A549 (cell line): Measurements from ENCODE around the gene SEC16A. TPM values are rescaled to one million over a fixed set of nuclear protein-coding genes. Genes with fewer than 3 reads are reported as not detected.

ENCODE experiments used
- ATAC-seq, 2 experiments: fragments of 200-7000 bp in 1 of 2; fragments of >200 bp in 1 of 2; cut with Nextera tagmentation in 1 of 2; cut with Tn5 transposase in 1 of 2; 3 replicates each; pipeline versions ENCODE4 v1.8.0 to v1.9.1; 2018 to 2020; ENCODE audit warnings: mild to moderate bottlenecking in 1 of 2, moderate library complexity in 1 of 2
- CTCF ChIA-PET: fragments of 300-600 bp; sonication (Branson Sonifier 250); formaldehyde crosslinking; extraction: SDS; loops from one replicate; lab custom pipeline; 2021; ENCODE audit warnings: antibody characterized with exemption, inconsistent platforms; lab: Yijun Ruan, JAX
- POLR2A ChIA-PET: fragments of 350-600 bp; formaldehyde crosslinking; extraction: SDS; loops from one replicate; lab custom pipeline; 2021; ENCODE audit warnings: antibody characterized with exemption, inconsistent platforms; lab: Yijun Ruan, JAX
- DNase-seq, 2 experiments: peaks; one replicate each; pipeline versions ENCODE4 v3.0.0 to v3.0.0-alpha.2; 2011 to 2016; ENCODE audit warnings: low read depth in 1 of 2, low spot score in 1 of 2
- FAIRE-seq: peaks from 2 replicates; lab custom pipeline; 2011; peaks lifted over from hg19 to GRCh38; lab: Jason Lieb, UNC
- H3K27ac ChIP-seq, 2 experiments: fragments of >200 bp; sonication (Bioruptor Twin); formaldehyde crosslinking; 3 replicates each; pipeline ENCODE4 v1.5.1; 2016 to 2017
- H3K4me1 ChIP-seq: fragments of >200 bp; sonication (Bioruptor Twin); formaldehyde crosslinking; 3 replicates; pipeline ENCODE4 v1.6.1; 2016
- H3K4me2 ChIP-seq: fragments of >200 bp; sonication (Bioruptor Twin); formaldehyde crosslinking; 3 replicates; pipeline ENCODE4 v1.6.1; 2016
- H3K4me3 ChIP-seq: fragments of >200 bp; sonication (Bioruptor Twin); formaldehyde crosslinking; 3 replicates; pipeline ENCODE4 v1.5.1; 2016
- H3K9me3 ChIP-seq: fragments of >200 bp; sonication (Bioruptor Twin); formaldehyde crosslinking; 3 replicates; pipeline ENCODE4 v1.6.1; 2016
- BHLHE40 ChIP-seq: IDR thresholded peaks from 2 replicates; pipeline ENCODE4 v1.6.1; 2012; ENCODE audit warnings: low read depth, low read length, inconsistent platforms
- CEBPB ChIP-seq, 2 experiments: fragments of >200 bp in 1 of 2; sonication (Bioruptor Twin) in 1 of 2; formaldehyde crosslinking in 1 of 2; IDR thresholded peaks; 2 replicates each; pipeline ENCODE4 v1.6.1; 2012 to 2016
- EHMT2 ChIP-seq: fragments of 200-600 bp; sonication (generic); IDR thresholded peaks from 2 replicates; pipeline ENCODE4 v1.6.1; 2016; ENCODE audit warnings: antibody characterized with exemption, low read depth, mild to moderate bottlenecking, moderate library complexity
- EP300 ChIP-seq, 2 experiments: fragments of >200 bp; sonication (Bioruptor Twin); formaldehyde crosslinking; IDR thresholded peaks; 2 replicates in 1 of 2; 3 replicates in 1 of 2; pipeline ENCODE4 v1.6.1; 2016 to 2017
- FOSB ChIP-seq: fragments of 250-450 bp; sonication (Bioruptor Pico); IDR thresholded peaks from 2 replicates; pipeline ENCODE4 v1.5.0; 2020; ENCODE audit warnings: mild to moderate bottlenecking, moderate library complexity
- FOXS1 ChIP-seq: fragments of 250-450 bp; sonication (Bioruptor Pico); IDR thresholded peaks from 2 replicates; pipeline ENCODE4 v1.5.0; 2020; ENCODE audit warnings: mild to moderate bottlenecking, moderate library complexity
- GATA3 ChIP-seq: IDR thresholded peaks from 2 replicates; pipeline ENCODE4 v1.6.1; 2012; ENCODE audit warnings: borderline replicate concordance
- HDAC2 ChIP-seq: fragments of 200-600 bp; sonication (generic); IDR thresholded peaks from 2 replicates; pipeline ENCODE4 v1.6.1; 2016
- HEYL ChIP-seq: fragments of 250-450 bp; sonication (Bioruptor Pico); IDR thresholded peaks from 2 replicates; pipeline ENCODE4 v1.8.0; 2021; ENCODE audit warnings: mild to moderate bottlenecking, moderate library complexity
- JUNB ChIP-seq: fragments of >200 bp; sonication (Bioruptor Twin); formaldehyde crosslinking; IDR thresholded peaks from 2 replicates; pipeline ENCODE4 v1.6.1; 2016
- MYC ChIP-seq: IDR thresholded peaks from 2 replicates; pipeline ENCODE4 v1.6.1; 2012; ENCODE audit warnings: mild to moderate bottlenecking, inconsistent platforms, low read length, improper control_type of control experiment, borderline replicate concordance
- NFE2L2 ChIP-seq: fragments of 150-350 bp; conservative IDR thresholded peaks from 2 replicates; pipeline ENCODE4 v1.6.1; 2014; ENCODE audit warnings: low read length
- NR3C1 ChIP-seq: fragments of >200 bp; sonication (Bioruptor Twin); formaldehyde crosslinking; IDR thresholded peaks from 3 replicates; pipeline ENCODE4 v1.6.1; 2017
- PHF8 ChIP-seq: fragments of 200-600 bp; sonication (generic); IDR thresholded peaks from 2 replicates; pipeline ENCODE4 v1.6.1; 2016; ENCODE audit warnings: low read depth, mild to moderate bottlenecking, antibody characterized with exemption, moderate library complexity, borderline replicate concordance
- RAD21 ChIP-seq, 2 experiments: fragments of >200 bp in 1 of 2; sonication (Bioruptor Twin) in 1 of 2; formaldehyde crosslinking in 1 of 2; IDR thresholded peaks in 1 of 2; conservative IDR thresholded peaks in 1 of 2; 2 replicates in 1 of 2; 3 replicates in 1 of 2; pipeline ENCODE4 v1.6.1; 2012 to 2018; ENCODE audit warnings: inconsistent platforms in 1 of 2
- RARB ChIP-seq: fragments of 250-450 bp; sonication (Bioruptor Pico); IDR thresholded peaks from 2 replicates; pipeline ENCODE4 v1.8.0; 2021; ENCODE audit warnings: mild to moderate bottlenecking, moderate library complexity
- RNF2 ChIP-seq: fragments of 200-600 bp; sonication (generic); IDR thresholded peaks from 2 replicates; pipeline ENCODE4 v1.6.1; 2016; ENCODE audit warnings: low read depth, mild to moderate bottlenecking, antibody characterized with exemption, moderate library complexity, borderline replicate concordance
- ZSCAN20 ChIP-seq: fragments of 250-450 bp; sonication (Bioruptor Pico); IDR thresholded peaks from 2 replicates; pipeline ENCODE4 v1.8.0; 2022; ENCODE audit warnings: mild to moderate bottlenecking, moderate library complexity
- WGBS: methylation state at CpG from one replicate; pipeline ENCODE4 v1.1.6; 2017; ENCODE audit errors: missing lambda C conversion rate; 5-methylcytosine and 5-hydroxymethylcytosine counted together
- polyA plus RNA-seq, 4 experiments: library from polyadenylated mRNA; depleted of rRNA in 3 of 4; stranded (reverse); fragments of >200 nt; fragmentation: RNase III in 1 of 4; extraction: RNeasy Plus Mini Kit Qiagen cat#74134 plus additional on column Dnase treatment in 1 of 4; gene quantifications; 2 replicates in 3 of 4; 3 replicates in 1 of 4; pipeline ENCODE4 v1.2.3, GENCODE V29; 2011 to 2017
- TF ChIP-seq, protein P1 (sequence below): fragments of 250-450 bp; sonication (Bioruptor Pico); IDR thresholded peaks from 2 replicates; pipeline ENCODE4 v1.5.0; 2020; ENCODE audit warnings: low read depth, mild to moderate bottlenecking, moderate library complexity
- TF ChIP-seq, protein P2 (sequence below): fragments of 450-650 bp; IDR thresholded peaks from 2 replicates; pipeline ENCODE4 v1.6.1; 2014; ENCODE audit warnings: antibody characterized with exemption
- TF ChIP-seq, protein P3 (sequence below): fragments of 250-450 bp; sonication (Bioruptor Pico); IDR thresholded peaks from 2 replicates; pipeline ENCODE4 v1.5.0; 2021; ENCODE audit warnings: mild to moderate bottlenecking, moderate library complexity, borderline replicate concordance
- TF ChIP-seq, protein P4 (sequence below): IDR thresholded peaks from 2 replicates; pipeline ENCODE4 v1.6.1; 2012
- TF ChIP-seq, protein P5 (sequence below): IDR thresholded peaks from 2 replicates; pipeline ENCODE4 v1.6.1; 2012; ENCODE audit warnings: low read depth, borderline replicate concordance

Gene SEC16A
- polyA plus RNA-seq, 2 of the 4 experiments (the other 2 are of a cell fraction) = 24.2 to 38.0 TPM

DNA sequence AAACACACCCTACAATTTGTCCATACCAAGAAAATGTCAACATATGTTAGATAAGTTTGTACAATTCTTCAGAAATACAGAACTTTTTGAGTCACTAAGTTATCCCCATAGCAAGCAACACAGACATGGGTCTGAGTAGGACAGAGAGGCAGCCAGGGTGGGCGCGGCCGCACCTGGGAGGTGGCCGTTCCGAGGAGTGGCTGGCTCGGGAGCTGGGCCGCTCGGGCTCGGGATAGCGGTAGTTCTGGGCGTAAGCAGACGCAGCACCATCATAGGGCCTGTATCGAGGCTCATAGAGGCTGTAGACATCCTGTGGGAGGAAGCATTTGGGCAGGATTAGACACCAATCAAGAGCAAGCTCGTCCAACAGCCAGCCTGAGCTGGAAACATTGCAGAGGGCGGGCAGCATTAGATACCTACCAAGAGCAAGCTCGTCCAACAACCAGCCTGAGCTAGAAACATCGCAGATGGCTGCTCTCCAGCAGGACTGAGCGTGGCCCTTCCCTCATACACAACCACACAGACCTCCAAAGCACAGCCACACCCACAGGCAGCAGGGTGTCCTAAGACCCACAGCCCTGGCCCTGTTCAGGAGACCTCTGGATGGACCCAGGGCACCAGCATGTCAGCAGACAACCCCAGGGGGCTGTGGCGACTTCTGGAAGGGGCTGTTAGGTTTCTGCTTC, 10.9 kb downstream of the SEC16A start:
- ATAC-seq (no peak), DNase-seq (no peak), FAIRE-seq (no peak)
- Histone ChIP-seq H3K9me3 (no peaks in the 10 kb centered on the region), H3K4me2 (no peak overlapping the region), H3K4me1 (no peaks in the 10 kb centered on the region), H3K27ac (no peak overlapping the region), H3K4me3 (no peak overlapping the region)
- ChIA-PET POLR2A (no interaction called here), CTCF (interaction anchor here (0.6 to 2.9 kb wide), 6 partner anchors 9 to 225 kb away, joined by 3 to 14 read pairs (median 4); no protein-coding TSS in a partner anchor)
- TF ChIP-seq PHF8 (no peak), RARB (CRISPR knock-in tag) (no peak), MYC (no peak), BHLHE40 (no peak), EHMT2 (no peak), CEBPB (IDR thresholded peaks at IDR 0.05) (no peak)
- TF ChIP-seq, protein P1, sequence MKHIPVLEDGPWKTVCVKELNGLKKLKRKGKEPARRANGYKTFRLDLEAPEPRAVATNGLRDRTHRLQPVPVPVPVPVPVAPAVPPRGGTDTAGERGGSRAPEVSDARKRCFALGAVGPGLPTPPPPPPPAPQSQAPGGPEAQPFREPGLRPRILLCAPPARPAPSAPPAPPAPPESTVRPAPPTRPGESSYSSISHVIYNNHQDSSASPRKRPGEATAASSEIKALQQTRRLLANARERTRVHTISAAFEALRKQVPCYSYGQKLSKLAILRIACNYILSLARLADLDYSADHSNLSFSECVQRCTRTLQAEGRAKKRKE (CRISPR knock-in tag) = no peak
- 96% methylated on average over 19 of the region's 19 CpGs for WGBS

DNA sequence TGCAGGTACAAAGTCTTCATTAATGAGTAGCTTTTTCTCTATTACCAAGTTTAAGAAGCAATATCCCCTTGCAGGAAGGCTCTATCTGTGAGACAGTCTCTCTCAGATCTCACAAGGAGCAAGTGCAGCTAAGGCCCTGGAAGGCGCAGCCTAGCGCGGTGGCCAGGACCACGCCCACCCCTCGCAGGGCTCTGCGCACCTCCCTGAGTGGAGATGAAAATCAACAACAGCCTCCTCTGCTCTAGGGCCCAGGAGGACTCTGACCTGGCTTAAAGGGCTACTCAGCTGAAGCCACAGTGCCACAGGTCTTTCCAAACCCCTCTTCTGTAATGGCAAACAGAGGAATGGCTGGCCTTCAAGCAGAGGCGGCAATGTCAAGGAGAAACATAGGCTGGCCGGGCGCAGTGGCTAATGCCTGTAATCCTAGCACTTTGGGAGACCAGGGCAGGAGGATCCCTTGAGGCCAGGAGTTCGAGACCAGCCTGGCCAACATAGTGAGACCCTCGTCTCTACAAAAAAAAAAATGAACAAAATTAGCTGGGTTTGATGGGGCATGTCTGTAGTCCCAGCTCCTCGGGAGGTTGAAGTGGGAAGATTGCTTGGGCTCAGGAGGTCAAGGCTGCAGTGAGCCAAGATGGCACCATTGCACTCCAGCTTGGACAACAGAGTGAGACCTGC, 11.9 kb downstream of the SEC16A start:
- ChIA-PET CTCF (interaction anchor here (0.6 to 2.9 kb wide), 8 partner anchors 8 to 226 kb away, joined by 3 to 14 read pairs (median 4); no protein-coding TSS in a partner anchor), POLR2A (no interaction called here)
- no peak for TF ChIP-seq GATA3
- TF ChIP-seq NR3C1 = no peak
- TF ChIP-seq RNF2 = no peak
- TF ChIP-seq PHF8 = no peak
- no peak for TF ChIP-seq HDAC2
- FAIRE-seq (no peak), ATAC-seq (no peak), DNase-seq (no peak)
- Histone ChIP-seq H3K4me1 (no peaks in the 10 kb centered on the region), H3K4me2 (no peak overlapping the region), H3K4me3 (no peak overlapping the region), H3K27ac (no peak overlapping the region), H3K9me3 (no peaks in the 10 kb centered on the region)
- WGBS = 97% methylated on average over 6 of the region's 12 CpGs

DNA sequence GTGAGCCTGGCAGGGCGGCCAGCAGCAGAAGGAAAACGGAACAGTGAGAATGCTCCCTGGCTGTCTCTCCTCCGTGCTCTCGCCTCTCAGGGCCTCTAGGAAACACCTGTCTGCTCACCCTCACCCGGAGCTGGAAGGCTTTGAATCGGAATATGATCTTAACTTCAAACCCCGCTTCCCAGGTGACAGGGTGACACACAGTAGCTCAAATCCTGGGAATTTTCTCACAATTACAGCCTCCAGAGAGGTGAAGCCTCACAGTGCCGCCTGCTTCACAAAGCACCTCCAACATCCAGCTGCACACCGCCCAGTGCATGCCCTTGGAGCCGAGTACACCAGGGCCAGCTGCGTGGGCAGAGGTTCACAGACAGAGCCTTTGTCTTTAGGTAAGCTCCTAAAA, 12.5 kb downstream of the SEC16A start:
- POLR2A ChIA-PET = no interaction called here
- TF ChIP-seq ZSCAN20 (CRISPR knock-in tag) = no peak
- FAIRE-seq = no peak

DNA sequence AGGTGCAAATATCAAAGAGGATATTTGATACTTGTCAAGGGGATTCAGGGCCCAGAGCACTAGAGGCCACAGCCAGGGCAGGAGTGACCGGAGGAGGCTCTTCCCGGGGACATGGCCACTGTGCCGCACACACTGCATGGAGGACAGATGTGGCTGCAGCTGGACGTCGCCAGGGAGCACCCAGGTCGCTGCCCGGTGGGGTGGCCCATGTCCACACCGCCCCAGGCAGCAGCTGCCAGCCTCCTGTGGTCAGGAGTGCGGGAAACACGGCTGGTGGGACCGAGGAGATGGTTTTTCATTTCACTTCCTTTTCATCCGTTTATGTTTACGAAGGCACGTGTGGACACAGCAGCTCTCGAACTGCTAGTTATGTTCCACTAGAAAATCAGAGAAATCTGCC, 15.1 kb downstream of the SEC16A start:
- Histone ChIP-seq H3K9me3 (no peaks in the 10 kb centered on the region), H3K27ac (no peak overlapping the region), H3K4me3 (no peak overlapping the region), H3K4me1 (no peaks in the 10 kb centered on the region), H3K4me2 (no peak overlapping the region)
- POLR2A ChIA-PET = no interaction called here
- no peak for DNase-seq
- CTCF ChIA-PET = no interaction called here
- ATAC-seq = no peak
- WGBS = 86% methylated on average over 15 of the region's 15 CpGs
- FAIRE-seq = no peak
- no peak for TF ChIP-seq NFE2L2
- TF ChIP-seq NR3C1 = no peak
- TF ChIP-seq RARB (CRISPR knock-in tag) = no peak
- no peak for TF ChIP-seq FOSB
- no peak for TF ChIP-seq HEYL
- TF ChIP-seq, protein P2, sequence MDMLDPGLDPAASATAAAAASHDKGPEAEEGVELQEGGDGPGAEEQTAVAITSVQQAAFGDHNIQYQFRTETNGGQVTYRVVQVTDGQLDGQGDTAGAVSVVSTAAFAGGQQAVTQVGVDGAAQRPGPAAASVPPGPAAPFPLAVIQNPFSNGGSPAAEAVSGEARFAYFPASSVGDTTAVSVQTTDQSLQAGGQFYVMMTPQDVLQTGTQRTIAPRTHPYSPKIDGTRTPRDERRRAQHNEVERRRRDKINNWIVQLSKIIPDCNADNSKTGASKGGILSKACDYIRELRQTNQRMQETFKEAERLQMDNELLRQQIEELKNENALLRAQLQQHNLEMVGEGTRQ = no peak
- no peak for TF ChIP-seq FOXS1 (CRISPR knock-in tag)
- TF ChIP-seq, protein P3, sequence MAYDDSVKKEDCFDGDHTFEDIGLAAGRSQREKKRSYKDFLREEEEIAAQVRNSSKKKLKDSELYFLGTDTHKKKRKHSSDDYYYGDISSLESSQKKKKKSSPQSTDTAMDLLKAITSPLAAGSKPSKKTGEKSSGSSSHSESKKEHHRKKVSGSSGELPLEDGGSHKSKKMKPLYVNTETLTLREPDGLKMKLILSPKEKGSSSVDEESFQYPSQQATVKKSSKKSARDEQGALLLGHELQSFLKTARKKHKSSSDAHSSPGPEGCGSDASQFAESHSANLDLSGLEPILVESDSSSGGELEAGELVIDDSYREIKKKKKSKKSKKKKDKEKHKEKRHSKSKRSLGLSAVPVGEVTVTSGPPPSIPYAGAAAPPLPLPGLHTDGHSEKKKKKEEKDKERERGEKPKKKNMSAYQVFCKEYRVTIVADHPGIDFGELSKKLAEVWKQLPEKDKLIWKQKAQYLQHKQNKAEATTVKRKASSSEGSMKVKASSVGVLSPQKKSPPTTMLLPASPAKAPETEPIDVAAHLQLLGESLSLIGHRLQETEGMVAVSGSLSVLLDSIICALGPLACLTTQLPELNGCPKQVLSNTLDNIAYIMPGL (CRISPR knock-in tag) = no peak
- TF ChIP-seq, protein P4, sequence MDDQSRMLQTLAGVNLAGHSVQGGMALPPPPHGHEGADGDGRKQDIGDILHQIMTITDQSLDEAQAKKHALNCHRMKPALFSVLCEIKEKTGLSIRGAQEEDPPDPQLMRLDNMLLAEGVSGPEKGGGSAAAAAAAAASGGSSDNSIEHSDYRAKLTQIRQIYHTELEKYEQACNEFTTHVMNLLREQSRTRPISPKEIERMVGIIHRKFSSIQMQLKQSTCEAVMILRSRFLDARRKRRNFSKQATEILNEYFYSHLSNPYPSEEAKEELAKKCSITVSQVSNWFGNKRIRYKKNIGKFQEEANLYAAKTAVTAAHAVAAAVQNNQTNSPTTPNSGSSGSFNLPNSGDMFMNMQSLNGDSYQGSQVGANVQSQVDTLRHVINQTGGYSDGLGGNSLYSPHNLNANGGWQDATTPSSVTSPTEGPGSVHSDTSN = no peak
- no peak for TF ChIP-seq HDAC2
- TF ChIP-seq JUNB = no peak
- TF ChIP-seq, protein P5, sequence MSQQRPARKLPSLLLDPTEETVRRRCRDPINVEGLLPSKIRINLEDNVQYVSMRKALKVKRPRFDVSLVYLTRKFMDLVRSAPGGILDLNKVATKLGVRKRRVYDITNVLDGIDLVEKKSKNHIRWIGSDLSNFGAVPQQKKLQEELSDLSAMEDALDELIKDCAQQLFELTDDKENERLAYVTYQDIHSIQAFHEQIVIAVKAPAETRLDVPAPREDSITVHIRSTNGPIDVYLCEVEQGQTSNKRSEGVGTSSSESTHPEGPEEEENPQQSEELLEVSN = no peak
- TF ChIP-seq RAD21 (conservative IDR thresholded peaks at IDR 0.05 in 1 of 2, IDR thresholded peaks at IDR 0.05 in 1 of 2) = no peak
- no peak for TF ChIP-seq EP300 (IDR thresholded peaks at IDR 0.05)
- no peak for TF ChIP-seq GATA3

More for the DNA sequence above, 12.5 kb downstream of the SEC16A start:
- H3K4me3 ChIP-seq = no peak overlapping the region
- no peaks in the 10 kb centered on the region for H3K4me1 ChIP-seq
- no peak for ATAC-seq
- H3K27ac ChIP-seq = no peak overlapping the region
- no peak overlapping the region for H3K4me2 ChIP-seq
- WGBS = 96% methylated on average over 11 of the region's 11 CpGs
- DNase-seq = no peak
- no peaks in the 10 kb centered on the region for H3K9me3 ChIP-seq
- CTCF ChIA-PET = interaction anchor here (0.7 to 2.9 kb wide), 6 partner anchors 7 to 174 kb away, joined by 3 to 14 read pairs (median 4); no protein-coding TSS in a partner anchor
